HepG2 (cell line): ENCODE results near the gene STXBP2.

Source experiments
- ATF7 ChIP-seq, 2 experiments: fragments of 450-650 bp in 1 of 2; sonication (generic) in 1 of 2; formaldehyde crosslinking in 1 of 2; IDR thresholded peaks; 2 replicates each; pipeline versions ENCODE4 v1.4.0 to v1.6.1; 2016 to 2020; ENCODE audit warnings: antibody characterized with exemption in 1 of 2, mild to moderate bottlenecking in 1 of 2, missing genetic modification reagents in 1 of 2
- HNRNPH1 ChIP-seq: fragments of 200-400 bp; formaldehyde crosslinking; optimal IDR thresholded peaks from 2 replicates; pipeline ENCODE3; 2017; ENCODE audit warnings: mild to moderate bottlenecking, low read depth, low read length
- HOMEZ ChIP-seq: IDR thresholded peaks from 2 replicates; pipeline ENCODE4 v1.6.1; 2016; ENCODE audit warnings: low read depth
- IRF9 ChIP-seq: sonication (generic); formaldehyde crosslinking; IDR thresholded peaks from 2 replicates; pipeline ENCODE4 v1.8.0; 2022; ENCODE audit warnings: missing genetic modification reagents, mild to moderate bottlenecking, borderline replicate concordance
- PBX3 ChIP-seq: sonication (generic); formaldehyde crosslinking; IDR thresholded peaks from 2 replicates; pipeline ENCODE4 v1.8.1; 2023; ENCODE audit warnings: missing genetic modification reagents, inconsistent platforms, borderline replicate concordance
- POLR2AphosphoS5 ChIP-seq: IDR thresholded peaks from 2 replicates; pipeline ENCODE4 v1.6.1; 2012; ENCODE audit warnings: low read depth, low read length
- REST ChIP-seq, 2 experiments: IDR thresholded peaks; 2 replicates each; pipeline ENCODE4 v1.6.1; 2011 to 2012; ENCODE audit warnings: low read length in 2 of 2, borderline replicate concordance in 1 of 2, low read depth in 1 of 2, mild to moderate bottlenecking in 1 of 2, moderate library complexity in 1 of 2
- SIN3A ChIP-seq: IDR thresholded peaks from 2 replicates; pipeline ENCODE4 v1.6.1; 2011; ENCODE audit warnings: low read depth, mild to moderate bottlenecking, control low read depth, low read length, borderline replicate concordance
- SNAI1 ChIP-seq: sonication (generic); formaldehyde crosslinking; IDR thresholded peaks from 2 replicates; pipeline ENCODE4 v1.5.0; 2020; ENCODE audit warnings: mild to moderate bottlenecking, missing genetic modification reagents, borderline replicate concordance
- ZNF142 ChIP-seq: sonication (generic); formaldehyde crosslinking; IDR thresholded peaks from 2 replicates; pipeline ENCODE4 v1.4.0; 2020; ENCODE audit warnings: missing genetic modification reagents
- ZNF24 ChIP-seq: fragments of 450-650 bp; IDR thresholded peaks from 2 replicates; pipeline ENCODE4 v1.6.1; 2017; ENCODE audit warnings: antibody characterized with exemption, mild to moderate bottlenecking
- ZNF280B ChIP-seq: sonication (generic); formaldehyde crosslinking; IDR thresholded peaks from 2 replicates; pipeline ENCODE4 v1.5.0; 2020; ENCODE audit warnings: missing genetic modification reagents, mild to moderate bottlenecking, borderline replicate concordance
- ZNF530 ChIP-seq: sonication (generic); formaldehyde crosslinking; IDR thresholded peaks from 2 replicates; pipeline ENCODE4 v1.5.0; 2020; ENCODE audit warnings: low read depth, mild to moderate bottlenecking, missing genetic modification reagents
- ZNF780A ChIP-seq: sonication (generic); formaldehyde crosslinking; IDR thresholded peaks from 2 replicates; pipeline ENCODE4 v1.8.0; 2022; ENCODE audit warnings: mild to moderate bottlenecking, missing genetic modification reagents, moderate library complexity

- TF ChIP-seq IRF9 (CRISPR knock-in tag) = no peak
- no peak for TF ChIP-seq HOMEZ (CRISPR knock-in tag)
- no peak for TF ChIP-seq ZNF24
- no peak for TF ChIP-seq ZNF530 (CRISPR knock-in tag)
- TF ChIP-seq SIN3A = no peak
- no peak for TF ChIP-seq POLR2AphosphoS5
- no peak for TF ChIP-seq SNAI1 (CRISPR knock-in tag)
- no peak for TF ChIP-seq REST (IDR thresholded peaks at IDR 0.05; ENCODE audit: borderline replicate concordance in 1 of 2, low read depth in 1 of 2, low read length in 2 of 2)
- TF ChIP-seq HNRNPH1 = no peak
- no peak for TF ChIP-seq ZNF780A (CRISPR knock-in tag)
- no peak for TF ChIP-seq ATF7 (IDR thresholded peaks at IDR 0.05)
- TF ChIP-seq ATF7 (CRISPR knock-in tag; IDR thresholded peaks at IDR 0.05) = no peak
- no peak for TF ChIP-seq ZNF280B (CRISPR knock-in tag)
- TF ChIP-seq ZNF142 (CRISPR knock-in tag) = no peak
- TF ChIP-seq PBX3 = no peak
Measured at GRCh38 chr19:7648265-7649014, 11.5 kb downstream of the STXBP2 start.
